GM18868 (cell line): ENCODE measurements around the gene HSD11B2.

Experiments
- ATAC-seq: cut with Tn5 transposase; IDR thresholded peaks from one replicate; pipeline ENCODE4 v1.9.1; 2021; ENCODE audit warnings: mild to moderate bottlenecking, moderate library complexity; ENCODE audit not compliant: unreplicated experiment

Gene HSD11B2

DNA sequence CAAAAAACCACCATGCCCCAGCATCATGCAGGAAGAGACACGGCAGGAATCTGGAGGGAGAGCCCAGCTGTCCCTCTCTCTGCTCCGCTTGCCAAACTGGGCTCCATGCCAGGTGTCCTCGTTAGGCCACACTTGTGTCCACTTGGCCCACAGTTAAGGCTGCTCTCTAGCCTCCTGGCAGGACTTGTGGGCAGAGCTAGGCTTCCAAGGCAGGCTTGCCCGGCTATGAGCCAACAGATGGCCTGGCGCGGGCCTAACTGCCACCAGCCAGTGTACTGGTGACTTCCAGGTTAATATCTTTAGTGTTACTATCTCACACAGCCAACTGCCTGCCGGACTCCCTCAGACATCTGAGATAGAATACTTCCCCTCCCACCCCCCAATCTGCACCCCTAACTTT is 39.4 kb downstream of the HSD11B2 start:
- no peak for ATAC-seq

DNA sequence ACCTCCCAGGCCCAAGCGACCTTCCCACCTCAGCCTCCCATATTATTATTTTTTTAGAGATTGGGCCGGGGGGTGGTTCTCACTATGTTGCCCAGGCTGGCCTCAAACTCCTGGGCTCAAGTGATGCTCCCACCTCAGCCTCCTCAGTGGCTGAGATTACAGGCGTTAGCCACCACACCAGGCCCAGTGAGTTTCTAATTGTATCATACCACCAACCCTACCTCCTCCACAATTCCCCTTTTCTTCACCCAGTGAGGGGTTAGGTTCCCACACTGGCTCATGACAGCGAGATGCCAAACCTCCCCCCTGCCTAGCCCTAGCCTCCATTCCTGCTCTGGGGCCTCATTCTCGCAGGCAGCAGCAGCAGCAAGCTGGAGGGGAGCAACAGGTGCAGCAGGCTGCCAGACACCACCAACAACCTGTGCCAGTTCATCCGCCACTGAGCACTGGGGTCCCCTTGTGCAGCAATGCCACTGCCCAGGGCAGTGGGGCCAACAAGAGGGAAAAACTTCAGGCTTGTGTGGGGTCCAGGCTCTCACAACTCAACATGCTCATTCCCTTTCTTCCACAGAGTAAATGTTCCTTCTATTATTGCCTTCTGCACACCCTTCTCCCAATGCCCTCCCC is 41.0 kb downstream of the HSD11B2 start:
- ATAC-seq = no peak

DNA sequence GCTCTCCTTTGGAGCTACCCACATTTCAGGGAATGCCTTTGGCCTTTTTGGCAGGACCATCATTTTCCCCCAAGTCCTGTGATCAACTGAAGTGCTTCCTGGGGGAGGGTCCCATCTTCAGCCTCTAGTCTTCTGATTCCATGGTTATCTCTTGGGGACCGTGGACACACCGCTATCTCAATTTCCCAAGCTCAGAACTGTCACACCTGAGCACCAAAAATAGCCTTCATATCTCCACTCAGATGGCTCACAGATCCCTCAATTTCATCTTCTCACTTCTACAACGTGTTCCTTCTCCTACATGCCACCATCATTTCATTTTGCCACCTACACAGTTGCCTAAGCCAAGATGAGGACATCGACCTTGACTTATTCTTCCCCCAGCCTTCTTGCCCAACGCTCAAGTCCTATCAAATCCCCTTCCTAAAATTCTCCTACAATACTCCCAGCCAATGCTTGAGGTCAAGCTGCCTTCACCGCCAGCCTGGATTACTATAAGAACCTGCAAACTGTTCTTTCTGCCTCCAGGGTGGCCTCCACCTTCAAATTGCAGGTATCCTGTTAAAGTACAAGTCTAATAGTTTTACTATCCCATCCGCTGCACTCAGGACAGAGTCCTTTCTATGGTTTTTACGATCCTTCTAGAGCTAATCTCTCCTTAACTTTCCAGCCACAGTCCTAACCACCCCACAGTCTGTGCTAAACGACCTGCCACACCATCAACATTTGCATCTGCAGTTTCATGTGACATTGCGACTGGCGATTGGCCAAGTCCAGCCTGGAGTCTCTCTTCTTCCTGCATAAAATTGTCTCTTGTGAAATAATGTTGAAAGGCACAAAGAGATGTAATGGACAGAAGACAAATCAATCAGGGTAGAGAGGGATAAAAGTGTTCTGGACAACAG is 43.9 kb downstream of the HSD11B2 start:
- no peak for ATAC-seq

DNA sequence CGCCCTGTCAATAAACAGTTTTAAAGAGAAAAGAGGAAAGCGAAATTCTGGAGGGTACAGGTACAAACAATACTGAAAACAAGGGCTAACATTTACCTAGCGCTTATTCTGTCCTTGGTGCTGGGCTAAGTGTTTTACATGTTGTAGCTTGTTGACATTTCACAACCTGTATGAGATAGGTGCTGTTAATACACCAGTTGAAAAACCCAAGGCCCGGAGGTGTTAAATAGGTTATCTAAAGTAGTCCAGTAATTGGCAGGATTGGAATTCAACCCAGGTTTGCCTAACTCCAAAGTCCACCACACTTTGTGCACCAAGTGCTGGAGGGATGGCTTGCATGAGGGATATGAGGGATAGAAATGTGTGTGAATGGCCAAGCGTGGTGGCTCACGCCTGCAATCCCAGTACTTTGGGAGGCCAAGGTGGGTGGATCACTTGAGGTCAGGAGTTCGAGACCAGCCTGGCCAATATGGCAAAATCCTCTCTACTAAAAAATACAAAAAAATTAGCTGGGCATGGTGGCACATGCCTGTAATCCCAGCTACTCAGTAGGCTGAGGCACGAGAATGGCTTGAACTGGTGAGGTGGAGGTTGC is 47.1 kb downstream of the HSD11B2 start:
- no peak for ATAC-seq

DNA sequence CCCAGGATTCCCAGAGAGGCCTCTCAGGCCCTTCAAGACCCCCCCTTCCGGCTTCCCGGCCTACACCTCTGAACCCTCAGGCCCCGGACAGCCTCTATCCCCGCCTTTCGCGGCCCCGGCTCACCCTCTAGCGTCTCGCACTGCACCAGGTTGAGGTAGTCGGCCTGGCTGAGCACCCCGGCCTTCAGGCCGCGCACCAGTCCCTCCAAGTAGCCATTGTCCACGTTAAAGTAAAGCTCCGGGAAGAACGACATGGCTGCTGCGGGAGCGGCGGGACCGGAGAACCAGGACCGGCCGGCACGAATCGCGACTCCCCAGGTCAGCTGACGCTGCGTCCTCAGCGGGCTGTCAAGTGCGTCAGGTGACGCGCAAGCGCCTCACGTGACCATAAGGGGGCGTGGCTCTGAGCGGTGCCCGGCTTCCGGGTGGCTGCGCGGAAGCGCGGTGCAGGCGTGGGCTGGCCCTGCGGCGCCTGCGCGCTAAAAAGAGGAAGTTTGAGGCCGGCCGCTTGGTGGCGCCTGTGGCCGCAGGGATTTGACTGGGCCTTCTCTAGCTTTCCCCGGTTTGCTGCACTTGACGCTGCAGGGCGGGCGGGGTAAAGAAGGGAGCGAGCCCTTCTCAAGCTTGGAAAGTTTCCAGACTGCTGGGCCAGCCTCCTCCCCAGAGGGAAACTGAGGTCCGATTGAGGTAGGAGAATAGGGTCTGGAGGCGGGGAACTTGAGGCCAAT is 50.1 kb downstream of the HSD11B2 start, which contains the start of gene ATP6V0D1:
TSS of gene ATP6V0D1 (minus strand) at position 325 of the 728 bp plus-strand sequence. CDS start at position 254, 71 bp downstream.
- ATAC-seq = peak; percentile 95

DNA sequence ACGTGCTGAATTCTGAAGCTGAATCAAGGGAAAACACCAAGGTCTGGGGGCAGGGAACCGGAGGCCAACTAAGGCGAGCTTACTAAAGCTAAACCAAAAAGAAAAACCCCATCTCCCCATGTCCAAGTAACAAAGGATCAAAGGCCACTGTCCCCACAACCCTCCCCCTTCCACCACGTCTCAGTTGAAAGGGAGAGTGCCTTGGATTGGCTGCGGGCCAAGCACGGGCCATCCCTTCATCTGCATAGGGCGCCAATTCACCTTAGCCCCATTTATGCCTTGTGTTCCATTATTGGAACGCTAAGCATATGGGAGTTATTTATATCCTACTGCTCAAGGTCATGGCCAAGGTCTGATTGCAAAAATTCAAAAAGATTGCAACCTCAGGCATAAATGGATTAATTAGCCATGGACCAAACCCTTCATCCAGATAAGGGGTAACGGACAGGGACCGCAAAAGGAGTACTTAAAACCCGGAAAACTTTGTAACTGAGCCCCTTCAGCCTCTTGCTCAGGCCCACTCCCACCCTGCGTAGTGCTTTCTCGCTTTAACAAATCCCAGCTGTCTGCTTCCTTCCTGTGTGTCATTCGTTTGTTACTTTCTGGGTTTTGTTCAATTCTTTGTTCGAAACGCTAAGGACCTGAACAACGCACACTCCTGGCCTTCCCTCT is 50.8 kb downstream of the HSD11B2 start:
- ATAC-seq = no peak

DNA sequence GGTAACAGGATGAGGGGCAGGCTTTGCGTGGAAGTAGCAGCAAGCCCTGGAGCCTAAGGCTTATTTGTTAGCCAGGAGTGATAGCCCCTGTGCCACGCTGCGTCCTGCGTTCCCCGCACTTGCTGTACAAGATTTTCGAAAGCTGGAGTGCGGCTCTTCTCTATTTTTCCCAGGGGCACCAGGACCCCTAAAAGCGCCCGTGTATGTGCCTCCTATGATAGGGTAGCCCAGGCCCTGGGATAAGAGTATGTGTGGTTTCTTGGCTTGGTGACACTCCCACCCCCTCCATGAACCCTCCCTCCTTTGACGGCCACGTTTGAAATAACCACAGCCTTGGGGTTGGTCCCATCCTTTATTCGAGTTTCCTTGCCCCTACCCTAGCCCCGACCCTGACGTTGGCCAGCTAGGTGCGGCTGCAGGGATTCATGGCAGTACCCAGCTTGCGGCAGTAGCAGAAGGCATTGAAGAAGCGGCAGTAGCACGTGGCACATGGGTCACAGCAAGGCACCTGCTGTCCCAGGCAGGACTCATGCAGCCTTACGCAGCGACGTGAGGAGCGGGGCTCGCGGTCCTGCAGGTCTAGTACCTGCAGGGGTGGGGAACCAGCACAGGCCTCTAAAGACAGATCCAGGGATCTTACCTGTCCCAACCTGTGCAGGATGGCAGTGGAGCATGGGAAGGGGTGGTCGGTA is 51.5 kb downstream of the HSD11B2 start:
- no peak for ATAC-seq

DNA sequence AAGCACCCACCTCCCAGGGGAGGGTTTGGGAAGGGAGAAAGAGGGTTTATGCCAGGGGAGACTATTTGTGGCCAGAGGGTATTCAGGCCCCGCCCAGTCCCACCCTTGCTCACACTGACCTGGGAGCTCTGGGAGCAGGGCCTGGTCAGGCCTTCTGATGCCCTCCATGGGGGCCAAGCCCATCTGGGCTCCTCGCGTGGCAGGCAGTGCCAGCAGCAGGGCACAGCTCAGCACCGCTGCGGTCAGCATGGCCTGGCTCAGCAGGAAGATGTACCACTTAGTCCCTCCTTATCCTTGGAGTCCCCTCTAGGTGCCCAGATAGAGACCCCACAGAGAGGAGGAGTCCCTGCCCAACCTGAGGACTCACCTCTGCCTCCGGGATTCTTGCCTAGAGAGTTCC is 52.2 kb downstream of the HSD11B2 start, which contains the start of gene AGRP:
TSS of gene AGRP (minus strand) at position 398 of the 400 bp plus-strand sequence. CDS start at position 249, 149 bp downstream.
- no peak for ATAC-seq

DNA sequence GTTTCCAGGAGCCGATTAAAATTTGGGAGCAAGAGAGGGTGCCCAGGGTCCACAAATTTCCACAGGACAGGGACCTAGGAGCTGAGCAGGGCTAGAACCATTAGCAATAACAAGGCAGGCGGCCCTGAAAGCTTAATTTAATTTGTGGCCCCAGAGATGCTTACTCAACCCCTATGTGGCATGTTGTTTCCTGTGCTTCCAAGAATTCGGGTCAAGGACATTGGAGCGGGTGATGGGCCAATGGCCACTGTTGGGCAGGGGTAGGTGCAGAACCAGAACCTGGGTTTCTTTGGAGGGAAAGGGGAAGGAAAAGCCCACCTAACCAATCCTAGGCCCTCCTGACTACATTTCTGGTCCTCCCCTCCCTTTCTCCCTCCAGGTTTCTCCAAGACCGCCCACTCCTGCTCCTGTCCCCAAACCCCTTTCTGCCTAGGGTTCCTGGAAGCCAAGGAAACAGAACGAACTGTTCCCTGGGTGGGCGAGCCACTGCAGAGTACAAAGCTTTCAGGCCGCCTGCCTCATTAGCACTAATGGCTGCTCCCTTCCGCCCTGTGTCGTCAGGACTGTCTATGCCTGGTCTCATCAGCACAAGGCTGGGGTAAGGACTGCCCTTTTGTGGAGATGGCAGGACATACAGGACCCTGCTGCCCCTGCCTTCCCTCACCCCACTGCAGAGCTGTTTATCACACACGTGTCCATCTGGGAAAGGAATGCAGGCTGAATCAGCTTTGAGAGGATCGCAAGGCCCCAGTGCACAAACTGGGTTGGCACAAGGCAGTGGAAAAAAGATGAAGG is 53.0 kb downstream of the HSD11B2 start:
- ATAC-seq = no peak

DNA sequence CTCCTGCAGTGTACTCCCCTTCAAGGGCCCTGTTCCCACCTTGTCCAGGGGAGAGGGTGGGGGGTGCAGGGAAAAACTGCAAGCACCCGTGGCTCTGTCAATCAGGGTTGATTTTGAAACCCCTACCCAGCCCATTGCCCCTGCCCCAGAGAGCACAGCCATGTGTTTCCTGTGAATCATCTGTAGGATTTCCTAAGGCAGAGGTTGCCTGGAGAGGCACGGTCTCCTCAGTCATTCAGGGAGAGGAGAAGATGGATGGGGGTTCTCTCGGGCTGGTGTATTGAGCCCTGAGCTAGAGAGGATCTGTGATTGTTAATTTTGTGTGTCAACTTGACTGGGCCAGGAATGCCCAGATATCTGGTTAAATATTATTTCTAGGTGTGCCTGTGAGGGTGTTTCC is 55.9 kb downstream of the HSD11B2 start:
- no peak for ATAC-seq
